Endothelial cell (in vitro differentiated cells): ENCODE measurements around the gene GBF1. TPM values are rescaled to one million over a fixed set of nuclear protein-coding genes. Genes with fewer than 3 reads are reported as not detected.

Experiments
- DNase-seq: peaks from one replicate; pipeline ENCODE4 v3.0.0; 2021; ENCODE audit warnings: low spot score
- H3K27ac Mint-ChIP-seq: one replicate; pipeline ENCODE4 v1.8.0; 2021; ENCODE audit warnings: mixed read lengths, inconsistent platforms; ENCODE audit not compliant: unreplicated experiment
- H3K27me3 Mint-ChIP-seq: one replicate; pipeline ENCODE4 v1.8.0; 2021; ENCODE audit warnings: mild to moderate bottlenecking, moderate library complexity, mixed read lengths, inconsistent platforms; ENCODE audit not compliant: unreplicated experiment
- H3K36me3 Mint-ChIP-seq: one replicate; pipeline ENCODE4 v1.8.0; 2021; ENCODE audit warnings: mild to moderate bottlenecking, low read depth, mixed read lengths, inconsistent platforms; ENCODE audit not compliant: unreplicated experiment
- H3K4me1 Mint-ChIP-seq: one replicate; pipeline ENCODE4 v1.8.0; 2021; ENCODE audit warnings: mild to moderate bottlenecking, mixed read lengths, inconsistent platforms; ENCODE audit not compliant: unreplicated experiment
- H3K4me3 Mint-ChIP-seq: one replicate; pipeline ENCODE4 v1.8.0; 2021; ENCODE audit warnings: mild to moderate bottlenecking, mixed read lengths, inconsistent platforms; ENCODE audit not compliant: unreplicated experiment
- H3K9me3 Mint-ChIP-seq: one replicate; pipeline ENCODE4 v1.8.0; 2021; ENCODE audit warnings: mixed read lengths, inconsistent platforms; ENCODE audit not compliant: unreplicated experiment
- total RNA-seq: library from RNA; stranded (reverse); fragmentation: NEBNext Ultra II Directional; extraction: Animal tissue kit (Norgen Biotek cat#: 25700); gene quantifications from one replicate; pipeline ENCODE4 v1.2.1, GENCODE V29; 2021; ENCODE audit not compliant: unreplicated experiment
- TF ChIP-seq, protein P1 (sequence below): fragments of 200-600 bp; sonication (generic); IDR thresholded peaks from one replicate; pipeline ENCODE4 v1.5.0; 2021; ENCODE audit warnings: antibody characterized with exemption; ENCODE audit not compliant: unreplicated experiment

GBF1 gene
- total RNA-seq, 1 donor from 2014 or later, result 45.1 TPM

DNA sequence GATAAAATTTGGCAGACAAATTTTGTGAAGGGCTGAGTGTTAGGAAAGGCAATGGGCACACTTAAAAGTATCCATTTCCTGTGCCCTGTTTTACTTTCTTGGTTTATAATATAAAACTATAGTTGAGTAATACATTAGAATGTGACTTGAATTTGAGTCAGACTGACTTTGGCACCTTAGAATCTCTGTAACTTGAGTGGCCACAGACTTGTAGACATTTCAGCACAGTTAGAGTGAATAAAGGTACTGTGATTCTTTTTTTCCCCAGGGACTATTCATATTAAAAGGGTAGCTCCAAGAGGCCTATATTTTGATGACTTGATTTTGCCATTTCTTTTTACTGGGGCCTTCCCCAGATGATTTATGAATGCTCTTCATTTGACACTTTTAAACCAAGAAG, 22.4 kb downstream of the GBF1 start:
- no peak for DNase-seq
- no peaks in the 10 kb centered on the region for H3K9me3 Mint-ChIP-seq
- H3K27ac Mint-ChIP-seq, result no peak overlapping the region
- H3K4me1 Mint-ChIP-seq, result peaks cover 27% of the 10 kb centered on the region
- H3K4me3 Mint-ChIP-seq, result no peak overlapping the region
- peaks cover 4% of the 10 kb centered on the region for H3K36me3 Mint-ChIP-seq
- TF ChIP-seq, protein P1, sequence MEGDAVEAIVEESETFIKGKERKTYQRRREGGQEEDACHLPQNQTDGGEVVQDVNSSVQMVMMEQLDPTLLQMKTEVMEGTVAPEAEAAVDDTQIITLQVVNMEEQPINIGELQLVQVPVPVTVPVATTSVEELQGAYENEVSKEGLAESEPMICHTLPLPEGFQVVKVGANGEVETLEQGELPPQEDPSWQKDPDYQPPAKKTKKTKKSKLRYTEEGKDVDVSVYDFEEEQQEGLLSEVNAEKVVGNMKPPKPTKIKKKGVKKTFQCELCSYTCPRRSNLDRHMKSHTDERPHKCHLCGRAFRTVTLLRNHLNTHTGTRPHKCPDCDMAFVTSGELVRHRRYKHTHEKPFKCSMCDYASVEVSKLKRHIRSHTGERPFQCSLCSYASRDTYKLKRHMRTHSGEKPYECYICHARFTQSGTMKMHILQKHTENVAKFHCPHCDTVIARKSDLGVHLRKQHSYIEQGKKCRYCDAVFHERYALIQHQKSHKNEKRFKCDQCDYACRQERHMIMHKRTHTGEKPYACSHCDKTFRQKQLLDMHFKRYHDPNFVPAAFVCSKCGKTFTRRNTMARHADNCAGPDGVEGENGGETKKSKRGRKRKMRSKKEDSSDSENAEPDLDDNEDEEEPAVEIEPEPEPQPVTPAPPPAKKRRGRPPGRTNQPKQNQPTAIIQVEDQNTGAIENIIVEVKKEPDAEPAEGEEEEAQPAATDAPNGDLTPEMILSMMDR, result no peak
- H3K27me3 Mint-ChIP-seq, result no peaks in the 10 kb centered on the region

DNA sequence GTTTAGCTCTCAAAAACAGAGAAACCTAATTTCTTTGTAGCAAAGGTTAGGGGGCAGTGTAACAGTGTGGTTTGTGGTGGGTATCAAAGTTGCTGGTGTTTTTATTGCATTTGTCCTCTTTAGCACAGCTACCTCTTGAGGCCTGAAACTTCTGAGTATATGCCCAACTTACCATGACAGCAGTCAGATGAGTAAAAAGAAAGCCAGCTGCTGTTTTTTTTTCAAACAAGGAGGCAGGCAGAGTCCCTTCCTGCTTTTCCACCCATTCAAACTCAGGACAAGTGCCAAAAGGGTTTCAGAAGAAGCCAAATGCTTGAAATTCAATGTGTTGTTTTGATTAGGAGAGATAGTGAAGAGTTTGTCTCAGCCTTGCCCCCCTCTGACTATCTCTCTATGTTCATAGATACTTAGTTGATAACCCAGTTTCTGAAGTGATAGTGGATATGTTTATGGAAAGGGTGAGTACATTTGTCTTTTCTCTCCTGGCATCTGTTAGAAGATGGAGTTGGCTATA, 23.1 kb downstream of the GBF1 start:
- TF ChIP-seq, protein P1, result no peak
- no peak for DNase-seq
- Mint-ChIP-seq H3K9me3 (no peaks in the 10 kb centered on the region), H3K27ac (no peak overlapping the region), H3K4me3 (no peak overlapping the region), H3K27me3 (peaks cover 2% of the 10 kb centered on the region), H3K36me3 (peaks cover under 1% of the 10 kb centered on the region), H3K4me1 (peaks cover 27% of the 10 kb centered on the region)

DNA sequence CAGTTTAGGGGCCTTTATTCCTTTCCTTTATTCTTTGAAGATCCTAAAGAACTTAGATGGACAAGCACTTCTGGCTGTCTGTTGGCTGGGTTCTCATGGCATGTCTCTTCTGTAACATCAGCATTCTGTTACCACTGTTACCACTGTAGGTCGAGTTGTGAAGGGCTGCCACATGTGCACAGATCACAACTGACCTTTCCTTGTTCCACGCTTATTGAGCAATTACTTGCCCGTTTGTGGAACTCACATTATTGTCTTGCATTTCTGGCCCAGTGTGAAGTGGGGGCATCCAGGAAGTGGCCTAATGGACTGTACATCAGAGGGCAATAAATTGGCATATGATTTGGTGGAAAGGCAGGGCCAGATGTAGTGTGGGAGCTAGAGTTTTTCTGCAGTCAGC, 23.7 kb downstream of the GBF1 start:
- H3K27ac Mint-ChIP-seq, result no peak overlapping the region
- TF ChIP-seq, protein P1, result no peak
- H3K9me3 Mint-ChIP-seq, result no peaks in the 10 kb centered on the region
- H3K27me3 Mint-ChIP-seq, result peaks cover 2% of the 10 kb centered on the region
- no peak overlapping the region for H3K4me3 Mint-ChIP-seq
- DNase-seq, result no peak
- peaks cover 27% of the 10 kb centered on the region for H3K4me1 Mint-ChIP-seq
- H3K36me3 Mint-ChIP-seq, result no peaks in the 10 kb centered on the region

DNA sequence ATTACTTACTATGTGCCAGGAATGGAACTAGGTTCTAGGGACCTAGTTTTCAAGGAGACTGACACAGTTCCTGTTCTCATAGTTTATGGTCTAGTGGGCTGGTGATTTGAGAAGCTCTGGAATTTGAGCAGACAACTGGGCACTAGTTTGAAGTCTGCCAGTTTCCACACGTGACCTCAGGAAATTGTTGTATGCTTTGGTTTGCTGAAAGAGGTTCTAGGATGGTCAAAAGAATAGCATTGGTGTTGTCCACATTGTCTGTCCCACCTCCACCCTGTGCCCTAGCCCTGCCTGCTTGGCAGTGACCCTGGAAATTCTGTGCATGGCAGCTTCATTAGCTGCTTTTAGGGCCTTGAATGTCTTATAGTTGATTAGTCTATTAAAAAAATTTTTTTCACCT, 28.7 kb downstream of the GBF1 start:
- H3K27ac Mint-ChIP-seq, result no peak overlapping the region
- H3K27me3 Mint-ChIP-seq, result peaks cover 2% of the 10 kb centered on the region
- H3K9me3 Mint-ChIP-seq, result no peaks in the 10 kb centered on the region
- peaks cover 8% of the 10 kb centered on the region for H3K4me1 Mint-ChIP-seq
- H3K36me3 Mint-ChIP-seq, result no peaks in the 10 kb centered on the region
- TF ChIP-seq, protein P1, result no peak
- no peak overlapping the region for H3K4me3 Mint-ChIP-seq
- no peak for DNase-seq

DNA sequence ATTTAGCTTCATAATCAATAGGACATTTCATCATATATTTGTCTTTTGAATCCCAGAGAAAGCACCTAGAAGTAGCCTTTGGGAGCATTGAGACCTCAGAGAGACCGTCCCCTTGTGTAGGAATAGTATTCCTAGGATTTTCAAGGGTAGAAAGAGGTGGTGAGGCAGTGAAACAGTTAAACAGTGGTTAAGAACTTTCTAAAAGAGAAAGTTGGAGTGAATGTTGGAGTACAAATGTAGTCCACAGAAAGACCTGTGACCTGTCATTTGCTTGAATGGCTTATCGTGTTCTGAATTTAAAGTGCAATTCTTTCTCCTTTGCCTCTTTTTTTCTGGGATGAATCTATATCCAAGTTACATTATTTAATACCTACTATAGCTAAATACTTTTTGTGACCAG, 30.0 kb downstream of the GBF1 start:
- H3K4me3 Mint-ChIP-seq, result no peak overlapping the region
- no peak for DNase-seq
- TF ChIP-seq, protein P1, result no peak
- peaks cover 16% of the 10 kb centered on the region for H3K4me1 Mint-ChIP-seq
- H3K9me3 Mint-ChIP-seq, result no peaks in the 10 kb centered on the region
- no peak overlapping the region for H3K27ac Mint-ChIP-seq
- no peaks in the 10 kb centered on the region for H3K36me3 Mint-ChIP-seq
- H3K27me3 Mint-ChIP-seq, result peaks cover 4% of the 10 kb centered on the region
